ENCODE data around the gene PCK2. TPM values are rescaled to one million over a fixed set of nuclear protein-coding genes. Genes with fewer than 3 reads are reported as not detected.

Gene PCK2
- total and polyA plus RNA-seq, 2 donors (not counting 3 experiments of a cell fraction or from before 2014, with no cell fraction given), result 23.5 to 24.5 TPM

GRCh38 chr14:24141097-24141880 is 47.2 kb downstream of the PCK2 start, which contains the start of gene EMC9:
Gene EMC9, minus strand, starts transcription at chr14:24141591. Its CDS starts 287 bp downstream, at chr14:24141304.
- POLR2A ChIA-PET, result interaction anchor here (0.7 to 1.2 kb wide), 4 partner anchors 20 to 101 kb away, joined by 3 to 10 read pairs (median 4); partner anchors contain the start of genes DCAF11, IRF9, NRL and TINF2
- dilution Hi-C loops (cut with MboI; ENCODE audit: extremely low pct_ligation_motif_present, low sequenced_read_pairs), result no loop called here

More at GRCh38 chr14:24141097-24141880, 47.2 kb downstream of the PCK2 start, which contains the start of gene EMC9:
- Histone ChIP-seq H3K36me3 (ENCODE audit: control insufficient read depth in 2 of 2, extremely low read depth in 1 of 2, insufficient read depth in 2 of 2, low read length in 2 of 2) (peaks cover 6 to 23% of the 10 kb centered on the region in 2 experiments), H4K20me1 (replicated peaks; ENCODE audit: control insufficient read depth, extremely low read depth, insufficient read depth, low read length) (no peaks in the 10 kb centered on the region), H3K27ac (ENCODE audit: insufficient read depth, low read depth, low read length) (peak within 1 kb of the TSS; percentile 42), H3K4me1 (ENCODE audit: control insufficient read depth, extremely low read depth, insufficient read depth, low read length) (peaks cover 24% of the 10 kb centered on the region), H3K4me3 (replicated peaks in 1 of 3; ENCODE audit: insufficient read depth in 1 of 3, low read depth in 1 of 3, low read length in 3 of 3) (peak within 1 kb of the TSS; percentile 79 to 99 (median 81)), H3K9me1 (replicated peaks; ENCODE audit: control insufficient read depth, extremely low read depth, insufficient read depth, low read length) (no peaks in the 10 kb centered on the region), H3K9me3 (replicated peaks; ENCODE audit: control insufficient read depth, insufficient read depth, low read length) (no peaks in the 10 kb centered on the region), H3K9ac (replicated peaks; ENCODE audit: extremely low read depth, insufficient read depth, low read length) (peak within 1 kb of the TSS; percentile 57), H2AFZ (ENCODE audit: low read depth, low read length) (peak within 1 kb of the TSS; percentile 75), H3K79me2 (ENCODE audit: control insufficient read depth, insufficient read depth, low read length) (peaks cover 29% of the 10 kb centered on the region), H3K4me2 (ENCODE audit: insufficient read depth, low read length) (peak within 1 kb of the TSS; percentile 73), H3K27me3 (ENCODE audit: control insufficient read depth in 2 of 2, insufficient read depth in 2 of 2, low read length in 2 of 2) (no peaks in the 10 kb centered on the region)
- BruUV-seq (replicated peaks), result TSS peak; percentile 17
- CTCF ChIA-PET, result interaction anchor here (0.9 to 2.1 kb wide), 12 partner anchors 13 to 290 kb away, joined by 3 to 12 read pairs (median 4); partner anchors contain the start of genes DCAF11, IRF9, MDP1 and NRL
- intact Hi-C loops (cut with micrococcal nuclease), result loop anchor here (1.0 to 2.0 kb wide), 3 partner anchors 20 to 46 kb away; partner anchors contain the start of genes DCAF11, IRF9, NRL and PCK2
- TF ChIP-seq CTCF (IDR thresholded peaks at IDR 0.05; ENCODE audit: extremely low read depth in 1 of 2, insufficient read depth in 1 of 2, low read depth in 1 of 2, low read length in 2 of 2) (peak; percentile 28 to 53), FOS (IDR thresholded peaks at IDR 0.05; ENCODE audit: borderline replicate concordance, insufficient read depth, low read length) (no peak), EZH2 (IDR thresholded peaks at IDR 0.05; ENCODE audit: borderline replicate concordance, low read depth, low read length, severe bottlenecking) (no peak), MYC (IDR thresholded peaks at IDR 0.05; ENCODE audit: low read depth, low read length) (no peak), GATA2 (IDR thresholded peaks at IDR 0.05; ENCODE audit: insufficient read depth, insufficient read length, low read depth, low read length) (no peak), MAX (IDR thresholded peaks at IDR 0.05; ENCODE audit: insufficient read depth, insufficient read length) (peak; percentile 82), JUN (IDR thresholded peaks at IDR 0.05; ENCODE audit: borderline replicate concordance, insufficient read depth, insufficient read length, low read depth) (no peak), POLR2A (IDR thresholded peaks at IDR 0.05; ENCODE audit: low read depth, low read length) (peak; percentile 78), POLR2AphosphoS5 (IDR thresholded peaks at IDR 0.05; ENCODE audit: insufficient read depth, low read depth, low read length) (peak; percentile 63)
- FAIRE-seq (peak; percentile 100), DNase-seq (ENCODE audit: low read depth, low spot score) (peak; percentile 100)
